ENCODE results near the gene ARPC4.
"Not testable (repeated sequence)": the region's sequence is repeated elsewhere in the genome, so short reads cannot be mapped to it uniquely, and the experiment has no call there.

The ARPC4 gene

DNA sequence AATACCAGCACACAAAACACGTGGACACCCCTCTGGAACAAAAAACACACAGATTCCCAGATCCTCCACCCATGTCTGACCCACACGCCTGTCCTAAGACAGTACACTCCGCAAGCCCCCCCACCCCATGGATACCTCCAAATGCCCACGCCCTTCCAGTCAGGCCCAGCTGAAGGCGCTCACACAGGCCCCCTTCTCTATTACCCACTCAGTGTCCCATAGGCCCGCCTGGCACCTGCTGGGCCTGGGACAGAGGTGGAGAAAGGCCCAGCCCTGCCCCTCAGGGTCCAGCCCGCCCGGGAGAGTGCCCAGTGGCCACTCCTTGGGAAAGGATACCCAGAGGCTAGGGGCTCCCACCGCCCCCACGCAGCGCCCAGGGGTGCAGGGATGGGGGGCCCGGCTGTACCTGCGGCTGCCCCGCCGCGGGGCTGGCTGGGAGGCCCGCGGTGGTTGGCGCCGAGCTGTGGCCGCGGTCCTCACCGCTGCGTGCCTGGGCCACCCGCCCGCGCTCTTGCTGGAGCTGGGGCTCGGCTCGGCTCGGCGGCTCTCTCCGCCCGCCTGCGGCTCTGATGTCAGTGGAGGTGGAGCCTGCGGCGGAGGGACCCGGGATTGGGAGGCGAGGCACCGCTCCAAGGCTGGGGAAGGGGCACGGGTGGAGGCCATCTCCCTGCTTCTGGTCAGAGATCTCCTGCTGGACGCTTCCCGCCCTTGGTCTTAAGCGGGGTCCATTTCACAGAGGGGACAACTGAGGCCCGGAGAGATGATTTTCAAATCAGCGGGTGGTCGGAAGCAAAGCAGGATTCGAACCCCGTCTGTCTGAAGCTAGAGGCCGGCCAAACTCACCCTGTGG, 23.2 kb upstream of the ARPC4 start, which contains the start of gene CAMK1:
Gene CAMK1 (minus strand): TSS at position 522 of the 850 bp plus-strand sequence. CDS start 2,198 bp downstream, outside the sequence.
- peak within 1 kb of the TSS; percentile 67 for H3K4me3 ChIP-seq (replicated peaks; ENCODE audit: low read depth, low read length)
- DNase-seq (ENCODE audit: low read depth), result peak; percentile 65
- TF ChIP-seq, protein P1, sequence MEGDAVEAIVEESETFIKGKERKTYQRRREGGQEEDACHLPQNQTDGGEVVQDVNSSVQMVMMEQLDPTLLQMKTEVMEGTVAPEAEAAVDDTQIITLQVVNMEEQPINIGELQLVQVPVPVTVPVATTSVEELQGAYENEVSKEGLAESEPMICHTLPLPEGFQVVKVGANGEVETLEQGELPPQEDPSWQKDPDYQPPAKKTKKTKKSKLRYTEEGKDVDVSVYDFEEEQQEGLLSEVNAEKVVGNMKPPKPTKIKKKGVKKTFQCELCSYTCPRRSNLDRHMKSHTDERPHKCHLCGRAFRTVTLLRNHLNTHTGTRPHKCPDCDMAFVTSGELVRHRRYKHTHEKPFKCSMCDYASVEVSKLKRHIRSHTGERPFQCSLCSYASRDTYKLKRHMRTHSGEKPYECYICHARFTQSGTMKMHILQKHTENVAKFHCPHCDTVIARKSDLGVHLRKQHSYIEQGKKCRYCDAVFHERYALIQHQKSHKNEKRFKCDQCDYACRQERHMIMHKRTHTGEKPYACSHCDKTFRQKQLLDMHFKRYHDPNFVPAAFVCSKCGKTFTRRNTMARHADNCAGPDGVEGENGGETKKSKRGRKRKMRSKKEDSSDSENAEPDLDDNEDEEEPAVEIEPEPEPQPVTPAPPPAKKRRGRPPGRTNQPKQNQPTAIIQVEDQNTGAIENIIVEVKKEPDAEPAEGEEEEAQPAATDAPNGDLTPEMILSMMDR (IDR thresholded peaks at IDR 0.05; ENCODE audit: low read length, missing control alignments), result no peak

DNA sequence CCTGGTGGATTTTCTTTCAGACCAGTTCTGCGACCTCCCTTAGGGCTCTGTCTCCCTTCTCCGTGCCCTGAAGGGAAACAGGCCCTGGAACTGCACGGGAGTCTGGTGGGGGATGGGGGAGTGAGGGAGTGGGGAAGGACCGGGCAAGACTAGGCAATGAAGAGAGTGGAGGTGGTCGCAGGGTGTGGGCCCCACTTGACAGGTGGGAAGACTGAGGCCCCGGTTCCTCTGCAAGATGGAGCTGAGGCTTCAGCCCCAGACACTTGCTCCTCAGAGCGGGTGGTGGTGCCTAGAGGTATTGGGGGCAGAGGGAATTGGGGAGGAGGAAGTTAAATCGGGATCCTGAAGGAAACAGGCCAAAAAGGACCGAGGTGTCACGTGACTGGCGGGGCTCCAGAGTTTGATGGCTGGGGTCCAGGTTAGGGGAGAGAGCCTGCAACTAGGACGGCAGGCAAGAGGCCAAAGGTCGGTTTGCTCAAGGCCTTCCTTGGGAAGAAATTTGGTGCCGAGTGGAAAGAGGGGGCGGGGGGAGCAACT, 22.5 kb upstream of the ARPC4 start:
- TF ChIP-seq, protein P1 (IDR thresholded peaks at IDR 0.05; ENCODE audit: low read length, missing control alignments), result no peak
- peak; percentile 74 for DNase-seq (ENCODE audit: low read depth)
- H3K4me3 ChIP-seq (replicated peaks; ENCODE audit: low read depth, low read length), result peak overlapping the region; percentile 67

DNA sequence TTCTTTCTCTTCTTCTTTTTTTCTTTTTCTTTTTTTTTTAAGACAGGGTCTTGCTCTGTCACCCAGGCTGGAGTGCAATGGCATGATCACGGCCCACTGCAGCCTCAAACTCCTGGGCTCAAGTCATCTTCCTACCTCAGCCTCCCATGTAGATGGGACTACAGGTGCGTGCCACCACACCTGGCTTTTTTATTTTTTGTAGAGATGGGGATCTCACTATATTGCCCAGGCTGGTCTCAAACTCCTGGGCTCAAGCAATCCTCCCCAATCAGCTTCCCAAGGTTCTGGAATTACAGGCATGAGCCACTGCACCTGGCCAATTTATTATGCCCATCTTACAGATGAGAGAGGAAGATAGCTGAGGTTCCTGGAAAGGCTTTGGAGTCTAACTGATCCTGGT, 21.9 kb upstream of the ARPC4 start:
- not testable (repeated sequence) for H3K4me3 ChIP-seq (replicated peaks; ENCODE audit: low read depth, low read length); DNase-seq (ENCODE audit: low read depth)

DNA sequence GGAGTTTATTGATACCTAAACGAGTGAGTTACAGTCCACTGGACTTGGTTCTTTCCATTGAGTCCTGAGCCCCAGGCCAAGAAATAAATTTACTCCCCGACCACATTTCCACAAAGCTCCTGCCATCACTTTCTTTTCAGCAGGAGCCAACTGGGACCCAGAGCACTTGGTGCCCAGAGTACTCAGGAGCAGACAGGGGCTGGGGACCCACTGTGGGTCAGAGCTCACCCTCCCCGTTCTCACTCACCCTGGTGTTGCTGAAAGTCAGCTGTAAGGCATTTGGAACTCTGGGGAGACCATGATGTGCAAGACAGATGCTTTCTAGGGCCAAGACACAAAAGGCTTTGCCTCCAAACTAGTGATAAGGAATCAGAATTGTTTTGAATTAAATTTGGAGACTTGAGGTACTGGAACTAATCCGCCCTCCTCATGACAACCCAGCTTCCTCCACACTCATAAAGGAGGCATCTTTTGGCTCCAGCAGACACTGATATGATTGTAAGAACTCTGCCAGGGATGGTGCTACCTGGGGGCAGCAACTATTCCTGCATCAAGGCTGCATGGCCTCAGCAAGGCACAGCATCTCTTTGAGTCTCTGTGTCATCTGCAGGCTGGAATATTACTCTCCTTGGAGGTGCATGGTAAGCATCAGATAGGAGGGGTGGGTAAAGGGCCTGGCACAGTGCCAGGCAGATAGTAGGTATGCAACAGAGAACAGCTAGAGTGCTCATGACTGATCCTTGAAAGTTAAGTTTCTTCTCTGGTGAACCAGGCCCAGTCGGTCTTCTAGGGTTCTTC, 15.8 kb upstream of the ARPC4 start:
- TF ChIP-seq, protein P1 (IDR thresholded peaks at IDR 0.05; ENCODE audit: low read length, missing control alignments), result no peak
- DNase-seq (ENCODE audit: low read depth), result no peak
- H3K4me3 ChIP-seq (replicated peaks; ENCODE audit: low read depth, low read length), result no peak overlapping the region

DNA sequence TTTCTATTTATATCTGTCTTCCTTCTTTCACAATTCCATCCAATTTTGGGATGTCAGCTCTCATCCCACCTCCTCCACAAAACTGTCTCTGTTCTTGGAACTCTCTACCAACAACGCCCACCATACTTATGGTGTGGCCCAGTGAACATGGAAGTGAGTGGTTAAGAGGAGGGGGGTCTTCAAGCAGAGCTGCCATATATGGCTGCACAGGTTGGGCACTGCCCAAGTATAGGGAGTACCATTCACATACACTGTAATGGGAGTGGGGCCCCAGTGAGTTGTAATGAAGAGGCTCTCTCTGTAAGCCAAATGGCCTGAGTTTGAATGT, 15.2 kb upstream of the ARPC4 start:
- no peak for DNase-seq (ENCODE audit: low read depth)
- H3K4me3 ChIP-seq (replicated peaks; ENCODE audit: low read depth, low read length), result no peak overlapping the region
- TF ChIP-seq, protein P1 (IDR thresholded peaks at IDR 0.05; ENCODE audit: low read length, missing control alignments), result no peak

DNA sequence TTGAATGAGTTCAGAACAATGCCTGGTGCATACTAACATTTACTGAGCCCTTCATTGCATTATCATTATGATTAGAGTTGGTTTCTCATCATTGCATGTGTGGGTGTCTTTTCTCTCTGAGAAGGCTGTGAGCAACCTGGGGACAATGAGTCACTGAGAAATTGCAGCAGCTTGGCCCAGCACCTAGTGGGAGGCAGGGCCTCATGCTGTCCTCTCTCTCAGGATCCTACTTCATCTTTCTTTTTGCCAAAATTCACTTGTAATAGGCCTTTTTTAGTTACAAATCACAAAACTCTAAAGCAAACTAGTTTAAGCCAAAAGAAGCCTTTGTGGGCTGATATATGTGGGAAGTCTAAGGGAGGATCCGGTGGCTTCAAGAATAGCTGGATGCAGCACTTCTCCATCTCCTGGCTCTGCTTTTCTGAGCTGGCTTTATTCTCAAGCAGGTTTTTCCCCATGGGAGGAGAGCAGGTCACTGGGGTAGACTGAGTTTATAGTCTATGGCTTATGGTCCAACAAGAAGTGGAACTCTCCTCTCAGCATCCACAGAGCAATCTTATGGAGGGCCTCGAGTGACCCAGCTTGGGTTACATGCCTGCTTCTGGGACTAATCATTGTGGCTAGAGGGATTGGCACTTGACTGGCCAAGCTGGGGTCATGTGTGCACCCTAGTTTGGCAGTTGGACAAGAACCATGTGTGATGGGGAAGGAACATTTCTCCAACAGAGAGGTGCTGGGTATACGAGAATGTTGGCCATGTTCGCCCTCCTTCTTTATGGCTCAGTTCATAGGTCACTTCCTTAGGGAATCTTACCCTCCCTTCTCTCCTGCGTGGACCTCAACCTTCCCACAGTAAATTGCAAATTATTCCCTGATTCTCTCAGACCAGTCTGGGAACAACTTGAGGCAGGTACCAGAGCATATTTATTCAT, 14.5 kb upstream of the ARPC4 start:
- DNase-seq (ENCODE audit: low read depth), result peak; percentile 58
- TF ChIP-seq, protein P1 (IDR thresholded peaks at IDR 0.05; ENCODE audit: low read length, missing control alignments), result no peak
- H3K4me3 ChIP-seq (replicated peaks; ENCODE audit: low read depth, low read length), result no peak overlapping the region
